ENCODE measurements around the gene KIF2C. TPM values are rescaled to one million over a fixed set of nuclear protein-coding genes. Genes with fewer than 3 reads are reported as not detected.

KIF2C gene
- total and polyA plus RNA-seq, 9 of the 15 experiments (the other 6 are each of a cell fraction or from before 2014, with no cell fraction given), result 84.9 to 226 (median 169) TPM

DNA sequence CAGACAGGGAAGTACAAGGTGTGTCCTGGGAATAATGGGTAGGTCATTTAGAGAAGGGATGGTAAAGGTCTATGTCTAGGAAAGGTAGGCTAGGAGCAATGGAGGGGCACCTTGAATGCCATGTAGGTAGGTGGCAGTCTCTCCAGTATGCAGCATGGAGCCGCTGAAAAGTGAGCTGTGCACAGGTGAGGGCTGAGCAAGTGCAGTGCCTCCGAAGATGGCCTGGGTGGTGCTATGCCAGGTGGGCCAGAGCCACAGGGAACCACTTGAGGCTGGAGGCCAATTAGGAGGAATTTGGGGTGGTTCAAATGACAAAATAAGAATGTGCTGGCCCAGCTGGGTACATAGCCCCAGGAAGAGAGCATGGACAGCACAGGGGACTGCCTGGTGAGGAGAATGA, 33.7 kb upstream of the KIF2C start:
- TF ChIP-seq CHD4 (IDR thresholded peaks at IDR 0.05; ENCODE audit: insufficient read depth, insufficient replicate concordance, low read depth, low read length, poor library complexity, severe bottlenecking) (no peak), FOXA3 (CRISPR knock-in tag; conservative IDR thresholded peaks at IDR 0.05 in 1 of 2, IDR thresholded peaks at IDR 0.05 in 1 of 2) (no peak), THRAP3 (IDR thresholded peaks at IDR 0.05; ENCODE audit: borderline replicate concordance) (no peak), RBM34 (IDR thresholded peaks at IDR 0.05; ENCODE audit: borderline replicate concordance, insufficient read depth, low read length) (no peak), TRIM28 (IDR thresholded peaks at IDR 0.05) (no peak), RAD21 (CRISPR knock-in tag; conservative IDR thresholded peaks at IDR 0.05 in 1 of 2, IDR thresholded peaks at IDR 0.05 in 1 of 2) (no peak), HMGN3 (IDR thresholded peaks at IDR 0.05; ENCODE audit: borderline replicate concordance, extremely low read depth, insufficient read length, low read depth, low read length) (no peak), ZNF12 (CRISPR knock-in tag; IDR thresholded peaks at IDR 0.05) (no peak), ZNF778 (CRISPR knock-in tag; IDR thresholded peaks at IDR 0.05) (no peak), TSC22D4 (tag; IDR thresholded peaks at IDR 0.05) (no peak), ELF4 (CRISPR knock-in tag; IDR thresholded peaks at IDR 0.05) (no peak)
- TF ChIP-seq, protein P1, sequence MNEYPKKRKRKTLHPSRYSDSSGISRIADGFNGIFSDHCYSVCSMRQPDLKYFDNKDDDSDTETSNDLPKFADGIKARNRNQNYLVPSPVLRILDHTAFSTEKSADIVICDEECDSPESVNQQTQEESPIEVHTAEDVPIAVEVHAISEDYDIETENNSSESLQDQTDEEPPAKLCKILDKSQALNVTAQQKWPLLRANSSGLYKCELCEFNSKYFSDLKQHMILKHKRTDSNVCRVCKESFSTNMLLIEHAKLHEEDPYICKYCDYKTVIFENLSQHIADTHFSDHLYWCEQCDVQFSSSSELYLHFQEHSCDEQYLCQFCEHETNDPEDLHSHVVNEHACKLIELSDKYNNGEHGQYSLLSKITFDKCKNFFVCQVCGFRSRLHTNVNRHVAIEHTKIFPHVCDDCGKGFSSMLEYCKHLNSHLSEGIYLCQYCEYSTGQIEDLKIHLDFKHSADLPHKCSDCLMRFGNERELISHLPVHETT (CRISPR knock-in tag; conservative IDR thresholded peaks at IDR 0.05 in 1 of 2, IDR thresholded peaks at IDR 0.05 in 1 of 2), result no peak
- TF ChIP-seq, protein P2, sequence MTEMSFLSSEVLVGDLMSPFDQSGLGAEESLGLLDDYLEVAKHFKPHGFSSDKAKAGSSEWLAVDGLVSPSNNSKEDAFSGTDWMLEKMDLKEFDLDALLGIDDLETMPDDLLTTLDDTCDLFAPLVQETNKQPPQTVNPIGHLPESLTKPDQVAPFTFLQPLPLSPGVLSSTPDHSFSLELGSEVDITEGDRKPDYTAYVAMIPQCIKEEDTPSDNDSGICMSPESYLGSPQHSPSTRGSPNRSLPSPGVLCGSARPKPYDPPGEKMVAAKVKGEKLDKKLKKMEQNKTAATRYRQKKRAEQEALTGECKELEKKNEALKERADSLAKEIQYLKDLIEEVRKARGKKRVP (CRISPR knock-in tag; IDR thresholded peaks at IDR 0.05), result no peak
- no peak overlapping the region; a peak in 1 of 4 replicates for H3K9ac ChIP-seq (ENCODE audit: insufficient read depth in 1 of 2, low read depth in 2 of 2, low read length in 2 of 2)
- CTCF ChIA-PET (ENCODE audit: low intra/inter-chr PET ratio), result no interaction called here
- H3K27ac ChIP-seq (ENCODE audit: extremely low read depth, low read depth, low read length), result no peak overlapping the region
- no peaks in the 10 kb centered on the region for H3K79me2 ChIP-seq (ENCODE audit: control insufficient read depth, insufficient read depth, low read length)
- in situ Hi-C loops (cut with MboI) (no loop called here), intact Hi-C loops (cut with micrococcal nuclease) (loop anchor here (5.0 kb wide), 1 partner anchor 49 kb away; no protein-coding TSS in a partner anchor)
- 3% methylated on average over 2 of the region's 2 CpGs for WGBS (ENCODE audit: insufficient coverage, low coverage, missing lambda C conversion rate)
- H4K20me1 ChIP-seq (replicated peaks; ENCODE audit: control insufficient read depth, insufficient read depth, low read length), result no peaks in the 10 kb centered on the region
- POLR2A ChIA-PET, result interaction anchor here (1.1 to 2.2 kb wide), 4 partner anchors 10 to 26 kb away, joined by 3 to 12 read pairs (median 6); no protein-coding TSS in a partner anchor
- peaks cover 3% of the 10 kb centered on the region for H3K9me1 ChIP-seq (ENCODE audit: control insufficient read depth, insufficient read depth, low read length)
- no peak for DNase-seq (ENCODE audit: extremely low read depth in 1 of 4, low spot score in 3 of 4)
- no peak for FAIRE-seq
- no peaks in the 10 kb centered on the region for H3K9me3 ChIP-seq (replicated peaks; ENCODE audit: control insufficient read depth, insufficient read depth, low read depth, low read length)
- H3K36me3 ChIP-seq (ENCODE audit: control insufficient read depth, insufficient read depth, low read length), result no peaks in the 10 kb centered on the region
- H3K27me3 ChIP-seq (ENCODE audit: control insufficient read depth in 2 of 2, insufficient read depth in 2 of 2, low read length in 2 of 2), result peaks cover 35 to 39% of the 10 kb centered on the region in 2 experiments
- BruUV-seq (replicated peaks), result no TSS peak
- no peak overlapping the region for H3K4me2 ChIP-seq (ENCODE audit: insufficient read depth, low read length)
- H2AFZ ChIP-seq (ENCODE audit: low read depth, low read length), result no peak overlapping the region
- H3K4me3 ChIP-seq, result no peak overlapping the region
- peaks cover 0 to 4% of the 10 kb centered on the region in 2 experiments; a peak in 2 of 5 replicates for H3K4me1 ChIP-seq (replicated peaks in 1 of 2; ENCODE audit: control insufficient read depth in 2 of 2, insufficient read depth in 2 of 2, low read length in 2 of 2)
- ATAC-seq, result no peak

All from K562 (cell line).